HG03039 (cell line): ENCODE data around the gene TFPI2.
"Not testable (repeated sequence)": the region's sequence is repeated elsewhere in the genome, so short reads cannot be mapped to it uniquely, and the experiment has no call there.

ENCODE experiments used
- ATAC-seq: cut with Tn5 transposase; IDR thresholded peaks from one replicate; pipeline ENCODE4 v1.9.1; 2021; ENCODE audit warnings: mild to moderate bottlenecking, moderate library complexity; ENCODE audit not compliant: unreplicated experiment

Gene TFPI2

GRCh38 chr7:93890464-93891068 is at the start of gene TFPI2:
Gene TFPI2 (minus strand): TSS chr7:93890753. CDS start chr7:93890678, 75 bp downstream.
- ATAC-seq: no peak

GRCh38 chr7:93938293-93938692 is 47.7 kb upstream of the TFPI2 start:
- ATAC-seq: no peak

DNA sequence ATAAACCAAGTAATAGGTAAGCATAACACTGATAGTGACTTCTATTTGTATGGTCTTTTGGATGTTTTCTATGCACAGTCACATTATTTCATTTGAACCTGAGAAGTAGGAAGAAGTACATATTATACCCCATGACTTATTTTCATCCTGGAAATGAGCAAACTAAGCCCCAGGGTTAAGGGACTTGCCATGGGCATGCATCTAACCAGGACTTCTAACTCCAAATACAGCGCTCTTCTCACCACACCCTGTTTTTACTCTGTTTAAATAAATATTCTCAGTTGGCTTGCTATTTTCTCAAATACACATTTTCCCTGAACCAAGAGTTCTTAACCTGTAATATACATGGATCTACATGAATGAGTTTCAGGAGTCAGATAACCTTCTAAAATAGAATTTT is 47.3 kb upstream of the TFPI2 start:
- ATAC-seq: no peak

GRCh38 chr7:93935102-93935501 is 44.5 kb upstream of the TFPI2 start:
- ATAC-seq: no peak

GRCh38 chr7:93933156-93933555 is 42.6 kb upstream of the TFPI2 start:
- ATAC-seq: no peak

DNA sequence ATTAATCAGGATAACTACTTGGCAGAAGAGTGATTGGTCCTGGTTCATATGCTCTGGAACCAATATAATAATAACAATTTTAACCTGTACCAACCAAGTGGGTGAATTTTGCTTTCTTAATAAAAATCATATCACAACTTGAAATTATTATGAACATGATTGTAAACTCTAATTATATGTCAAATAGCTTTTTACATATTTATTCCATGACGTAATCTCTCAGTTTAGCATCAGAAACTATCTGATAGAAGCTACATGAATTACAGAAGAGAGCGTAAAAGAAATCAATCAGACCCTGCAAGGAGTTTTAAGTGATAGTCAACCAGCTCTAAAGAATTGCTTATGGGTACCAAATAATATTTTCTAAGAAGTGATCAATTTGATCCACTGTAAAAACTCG is 41.1 kb upstream of the TFPI2 start:
- no peak for ATAC-seq

- ATAC-seq: no peak
Observed at GRCh38 chr7:93927585-93927984, 37.0 kb upstream of the TFPI2 start.

- no peak for ATAC-seq
Observed at GRCh38 chr7:93926800-93927199, 36.2 kb upstream of the TFPI2 start.

GRCh38 chr7:93923942-93924341 is 33.4 kb upstream of the TFPI2 start:
- no peak for ATAC-seq

DNA sequence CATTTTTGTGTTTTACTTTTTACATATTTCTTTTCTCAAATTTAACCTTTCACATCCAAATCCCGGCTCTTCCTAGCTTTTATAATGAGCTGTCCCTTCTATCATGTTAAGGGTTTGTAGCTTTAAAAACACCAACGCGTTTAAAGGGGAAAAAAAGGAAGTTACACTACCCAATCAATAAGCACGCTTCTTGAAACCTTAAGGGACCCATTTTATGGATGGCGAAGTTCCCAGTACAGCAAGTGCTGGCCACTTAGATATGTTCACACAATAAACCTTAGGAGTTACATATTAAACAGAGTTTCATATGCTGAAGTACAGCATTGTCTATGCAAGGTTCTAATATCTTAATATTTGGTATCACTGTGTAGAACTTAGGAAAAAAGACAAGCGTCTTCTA is 32.7 kb upstream of the TFPI2 start:
- no peak for ATAC-seq

GRCh38 chr7:93921607-93922566 is 31.3 kb upstream of the TFPI2 start, which contains the start of gene GNG11:
Gene GNG11 (plus strand): TSS chr7:93921735. CDS start chr7:93922138, 403 bp downstream.
- peak; percentile 84 for ATAC-seq

- ATAC-seq: no peak
Observed at GRCh38 chr7:93921186-93921585, 30.6 kb upstream of the TFPI2 start.

GRCh38 chr7:93920496-93921182 is 30.1 kb upstream of the TFPI2 start:
- no peak for ATAC-seq

DNA sequence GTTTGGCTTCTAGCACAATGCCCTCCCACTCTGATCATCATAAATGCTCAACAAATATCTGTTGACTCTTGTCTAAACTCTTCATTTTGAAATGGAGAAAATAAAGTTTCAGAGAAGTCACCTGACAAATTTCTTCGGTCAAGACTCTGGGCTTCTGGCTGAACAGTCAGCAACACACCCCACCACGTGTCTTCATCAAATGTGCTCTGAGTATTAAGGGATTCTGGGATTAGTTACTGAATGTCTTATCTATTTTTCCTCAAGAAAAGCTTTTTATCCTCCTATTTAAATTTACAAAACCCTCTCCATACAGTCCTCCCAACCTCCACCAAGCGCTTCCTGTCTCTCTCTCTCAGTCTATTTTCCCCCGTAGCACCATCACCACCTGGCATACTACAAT is 25.8 kb upstream of the TFPI2 start:
- not testable (repeated sequence) for ATAC-seq

DNA sequence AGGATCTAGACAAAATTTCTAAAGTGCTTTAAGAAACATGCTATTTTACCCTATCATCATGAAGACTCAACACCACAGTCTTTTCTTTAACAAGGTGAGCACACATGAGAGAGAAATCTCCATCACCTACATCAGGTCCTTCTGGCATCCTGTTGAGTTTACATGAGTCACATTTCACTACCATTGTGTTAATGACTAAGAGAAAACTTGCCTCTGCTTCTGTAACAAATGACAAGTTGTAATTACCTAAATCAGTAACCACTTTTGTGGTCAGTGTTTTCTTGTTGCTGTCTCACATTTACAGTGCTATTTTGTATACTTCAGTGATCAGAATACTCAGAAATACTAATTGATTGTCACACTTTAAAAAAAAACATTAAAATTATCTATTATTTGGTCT is 25.3 kb upstream of the TFPI2 start:
- not testable (repeated sequence) for ATAC-seq

- ATAC-seq: not testable (repeated sequence)
Observed at GRCh38 chr7:93915206-93915842, 24.8 kb upstream of the TFPI2 start.

- ATAC-seq: no peak
Observed at GRCh38 chr7:93914581-93915066, 24.1 kb upstream of the TFPI2 start.

- ATAC-seq: no peak
Observed at GRCh38 chr7:93913197-93913596, 22.6 kb upstream of the TFPI2 start.

DNA sequence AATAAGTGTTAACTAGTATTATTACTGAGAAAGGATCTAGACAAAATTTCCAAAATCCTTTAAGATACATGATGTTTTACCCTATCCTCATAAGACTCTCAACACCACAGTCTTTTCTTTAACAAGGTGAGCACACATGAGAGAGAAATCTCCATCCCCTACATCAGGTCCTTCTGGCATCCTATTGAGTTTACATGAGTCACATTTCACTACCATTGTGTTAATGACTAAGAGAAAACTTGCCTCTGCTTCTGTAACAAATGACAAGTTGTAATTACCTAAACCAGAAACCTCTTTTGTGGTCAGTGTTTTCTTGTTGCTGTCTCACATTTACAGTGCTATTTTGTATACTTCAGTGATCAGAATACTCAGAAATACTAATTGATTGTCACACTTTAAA is 21.1 kb upstream of the TFPI2 start:
- peak; percentile 58 for ATAC-seq

- ATAC-seq: not testable (repeated sequence)
Observed at GRCh38 chr7:93911242-93911641, 20.7 kb upstream of the TFPI2 start.
